Stimulated activated CD8-positive, alpha-beta memory T cell treated with anti-CD3 and anti-CD28 coated beads, Interleukin-15, amount 100 ng/mL, for 24 hours (primary cell): ENCODE data around the gene NR4A1.
A peak's percentile ranks its signal among the peaks of the same experiment; 100 is the strongest.

Experiments
- DNase-seq: peaks from one replicate; pipeline ENCODE4 v3.0.0-alpha.2; 2020; ENCODE audit warnings: low read depth

Gene NR4A1

GRCh38 chr12:52050758-52051541, at the start of gene NR4A1:
Gene NR4A1 (plus strand): TSS chr12:52051442. CDS start chr12:52054329, 2,887 bp downstream.
- peak; percentile 97 for DNase-seq

GRCh38 chr12:52003016-52003550, 48.2 kb upstream of the NR4A1 start:
- no peak for DNase-seq

- DNase-seq = no peak
Measured at GRCh38 chr12:52003591-52003990, 47.7 kb upstream of the NR4A1 start.

- no peak for DNase-seq
Measured at GRCh38 chr12:52004042-52004648, 47.1 kb upstream of the NR4A1 start.

GRCh38 chr12:52005218-52005902, 45.9 kb upstream of the NR4A1 start:
- no peak for DNase-seq

GRCh38 chr12:52005903-52006703, 45.1 kb upstream of the NR4A1 start:
- no peak for DNase-seq

GRCh38 chr12:52006726-52007157, 44.5 kb upstream of the NR4A1 start, which contains the start of gene TAMALIN:
Gene TAMALIN (plus strand): TSS chr12:52006946. CDS start chr12:52007020, 74 bp downstream.
- DNase-seq = peak; percentile 50

- no peak for DNase-seq
Measured at GRCh38 chr12:52007158-52007921, 43.9 kb upstream of the NR4A1 start.

- DNase-seq = no peak
Measured at GRCh38 chr12:52007982-52008510, 43.2 kb upstream of the NR4A1 start.

GRCh38 chr12:52009081-52009751, 42.0 kb upstream of the NR4A1 start:
- DNase-seq = no peak

GRCh38 chr12:52010152-52010622, 41.1 kb upstream of the NR4A1 start:
- no peak for DNase-seq

GRCh38 chr12:52010692-52011601, 40.3 kb upstream of the NR4A1 start:
- DNase-seq = no peak

- DNase-seq = no peak
Measured at GRCh38 chr12:52011602-52012214, 39.5 kb upstream of the NR4A1 start.

GRCh38 chr12:52013626-52014310, 37.5 kb upstream of the NR4A1 start:
- DNase-seq = no peak

- DNase-seq = no peak
Measured at GRCh38 chr12:52014567-52015530, 36.4 kb upstream of the NR4A1 start.

GRCh38 chr12:52015532-52016041, 35.7 kb upstream of the NR4A1 start:
- DNase-seq = no peak
